ENCODE data around the gene DNAH2.

DNA sequence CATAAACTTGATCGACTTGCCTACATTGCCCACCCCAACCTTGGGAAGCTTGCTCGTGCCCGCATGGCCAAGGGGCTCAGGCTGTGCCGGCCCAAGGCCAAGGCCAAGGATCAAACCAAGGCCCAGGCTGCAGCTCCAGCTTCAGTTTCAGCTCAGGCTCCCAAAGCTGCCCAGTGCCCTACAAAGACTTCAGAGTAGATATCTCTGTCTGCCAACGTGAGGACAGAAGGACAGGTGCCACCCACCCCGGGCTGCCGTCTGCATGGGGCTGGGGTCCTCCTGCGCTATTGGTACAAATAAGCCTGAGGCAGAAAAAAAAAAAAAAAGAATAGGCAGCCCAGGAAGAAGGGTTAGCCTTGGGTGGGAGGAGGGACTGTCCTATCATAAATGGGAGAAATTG lies 37.1 kb downstream of the DNAH2 start:
- TF ChIP-seq, protein P1, sequence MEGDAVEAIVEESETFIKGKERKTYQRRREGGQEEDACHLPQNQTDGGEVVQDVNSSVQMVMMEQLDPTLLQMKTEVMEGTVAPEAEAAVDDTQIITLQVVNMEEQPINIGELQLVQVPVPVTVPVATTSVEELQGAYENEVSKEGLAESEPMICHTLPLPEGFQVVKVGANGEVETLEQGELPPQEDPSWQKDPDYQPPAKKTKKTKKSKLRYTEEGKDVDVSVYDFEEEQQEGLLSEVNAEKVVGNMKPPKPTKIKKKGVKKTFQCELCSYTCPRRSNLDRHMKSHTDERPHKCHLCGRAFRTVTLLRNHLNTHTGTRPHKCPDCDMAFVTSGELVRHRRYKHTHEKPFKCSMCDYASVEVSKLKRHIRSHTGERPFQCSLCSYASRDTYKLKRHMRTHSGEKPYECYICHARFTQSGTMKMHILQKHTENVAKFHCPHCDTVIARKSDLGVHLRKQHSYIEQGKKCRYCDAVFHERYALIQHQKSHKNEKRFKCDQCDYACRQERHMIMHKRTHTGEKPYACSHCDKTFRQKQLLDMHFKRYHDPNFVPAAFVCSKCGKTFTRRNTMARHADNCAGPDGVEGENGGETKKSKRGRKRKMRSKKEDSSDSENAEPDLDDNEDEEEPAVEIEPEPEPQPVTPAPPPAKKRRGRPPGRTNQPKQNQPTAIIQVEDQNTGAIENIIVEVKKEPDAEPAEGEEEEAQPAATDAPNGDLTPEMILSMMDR (IDR thresholded peaks at IDR 0.05) = no peak
- TF ChIP-seq POLR2A (IDR thresholded peaks at IDR 0.05) (no peak), EP300 (IDR thresholded peaks at IDR 0.05) (no peak)
